H1 (cell line): ENCODE results near the gene ASPG. TPM values are rescaled to one million over a fixed set of nuclear protein-coding genes. Genes with fewer than 3 reads are reported as not detected.

Experiments
- CTCF ChIA-PET: fragments of 300-600 bp; sonication (Branson Sonifier 250); formaldehyde crosslinking; loops from one replicate; lab custom pipeline; 2021; ENCODE audit not compliant: partially characterized antibody; lab: Charles Lee
- POLR2A ChIA-PET: fragments of 300-600 bp; sonication (Branson Sonifier 250); formaldehyde crosslinking; loops from one replicate; lab custom pipeline; 2021; ENCODE audit warnings: inconsistent platforms; ENCODE audit not compliant: partially characterized antibody; lab: Charles Lee
- DNase-seq, 2 experiments: peaks; one replicate each; pipeline versions ENCODE4 v3.0.0 to v3.0.0-alpha.2; 2010 to 2022; ENCODE audit warnings: low spot score in 2 of 2, low read depth in 1 of 2, mixed read lengths in 1 of 2
- FAIRE-seq: peaks from 2 replicates; lab custom pipeline; 2011; peaks lifted over from hg19 to GRCh38; lab: Jason Lieb, UNC
- H2AFZ ChIP-seq: 2 replicates; pipeline ENCODE4 v1.8.1; 2012; ENCODE audit warnings: low read length, inconsistent platforms
- H2AK5ac ChIP-seq: 2 replicates; pipeline ENCODE4 v1.6.1; 2013; ENCODE audit warnings: low read depth, low read length
- H2BK120ac ChIP-seq: replicated peaks from 2 replicates; pipeline ENCODE3; 2013; ENCODE audit warnings: low read depth, low read length, inconsistent platforms
- H2BK12ac ChIP-seq: 2 replicates; pipeline ENCODE4 v1.6.1; 2013; ENCODE audit warnings: low read depth, low read length
- H2BK15ac ChIP-seq: 2 replicates; pipeline ENCODE4 v1.6.1; 2013; ENCODE audit warnings: low read length
- H2BK20ac ChIP-seq: 2 replicates; pipeline ENCODE4 v1.6.1; 2013; ENCODE audit warnings: low read length
- H2BK5ac ChIP-seq: 2 replicates; pipeline ENCODE4 v1.6.1; 2013; ENCODE audit warnings: low read depth, low read length
- H3K14ac ChIP-seq: 2 replicates; pipeline ENCODE4 v1.6.1; 2013; ENCODE audit warnings: inconsistent platforms; ENCODE audit not compliant: insufficient read length
- H3K18ac ChIP-seq: 2 replicates; pipeline ENCODE4 v1.6.1; 2013; ENCODE audit warnings: low read length; ENCODE audit errors: extremely low read depth
- H3K23ac ChIP-seq: 2 replicates; pipeline ENCODE4 v1.6.1; 2013; ENCODE audit warnings: inconsistent platforms; ENCODE audit not compliant: insufficient read length
- H3K23me2 ChIP-seq: 2 replicates; pipeline ENCODE4 v1.6.1; 2013; ENCODE audit warnings: low read depth, low read length
- H3K27ac ChIP-seq: 2 replicates; pipeline ENCODE4 v1.6.1; 2011; ENCODE audit warnings: low read depth, low read length, inconsistent platforms
- H3K27me3 ChIP-seq, 4 experiments: replicated peaks in 1 of 4; 1 replicate in 1 of 4; 2 replicates in 3 of 4; pipeline versions ENCODE4 v1.6.1 to v1.8.1; 2011 to 2013; ENCODE audit warnings: low read length in 3 of 4, mild to moderate bottlenecking in 3 of 4, inconsistent platforms in 2 of 4, mixed read lengths in 2 of 4, moderate library complexity in 1 of 4; ENCODE audit not compliant: control insufficient read depth in 3 of 4, insufficient read depth in 3 of 4; ENCODE audit errors: extremely low read depth in 1 of 4
- H3K36me3 ChIP-seq, 4 experiments: 2 replicates each; pipeline versions ENCODE4 v1.6.1 to v1.8.1; 2011 to 2013; ENCODE audit warnings: mild to moderate bottlenecking in 4 of 4, low read length in 3 of 4, moderate library complexity in 2 of 4, control low read depth in 1 of 4, inconsistent platforms in 1 of 4; ENCODE audit not compliant: insufficient read depth in 4 of 4, control insufficient read depth in 2 of 4
- H3K4ac ChIP-seq: replicated peaks from 2 replicates; pipeline ENCODE3; 2013; ENCODE audit warnings: low read length, low read depth, mixed read lengths, inconsistent platforms; ENCODE audit not compliant: insufficient read length
- H3K4me1 ChIP-seq, 4 experiments: replicated peaks in 1 of 4; 1 replicate in 1 of 4; 2 replicates in 3 of 4; pipeline versions ENCODE4 v1.6.1 to v1.8.1; 2011 to 2013; ENCODE audit warnings: low read length in 3 of 4, inconsistent platforms in 2 of 4, mixed read lengths in 1 of 4; ENCODE audit not compliant: insufficient read depth in 4 of 4, control insufficient read depth in 3 of 4
- H3K4me2 ChIP-seq, 2 experiments: 2 replicates each; pipeline versions ENCODE4 v1.6.1 to v1.8.1; 2011 to 2013; ENCODE audit warnings: low read depth in 2 of 2, low read length in 2 of 2, control low read depth in 1 of 2, inconsistent platforms in 1 of 2, mild to moderate bottlenecking in 1 of 2; ENCODE audit not compliant: insufficient read depth in 1 of 2
- H3K4me3 ChIP-seq, 4 experiments: fragments of 200-600, 300-600 bp in 1 of 4; sonication (generic), shearing (Covaris generic), sonication (Bioruptor Twin) in 1 of 4; 2 replicates each; pipeline versions ENCODE4 v1.5.1 to v1.8.1; 2011 to 2016; ENCODE audit warnings: low read length in 4 of 4, low read depth in 3 of 4, control low read depth in 2 of 4, inconsistent platforms in 2 of 4, mild to moderate bottlenecking in 2 of 4, mixed read lengths in 1 of 4, moderate library complexity in 1 of 4; ENCODE audit not compliant: insufficient read depth in 2 of 4; ENCODE audit errors: extremely low read depth in 1 of 4
- H3K56ac ChIP-seq: replicated peaks from 2 replicates; pipeline ENCODE3; 2013; ENCODE audit warnings: low read depth, mild to moderate bottlenecking, mixed read lengths, low read length, inconsistent platforms; ENCODE audit not compliant: insufficient read length
- H3K79me1 ChIP-seq: 2 replicates; pipeline ENCODE4 v1.6.1; 2013; ENCODE audit warnings: low read depth, low read length, control low read depth
- H3K79me2 ChIP-seq, 2 experiments: 2 replicates each; pipeline versions ENCODE4 v1.6.1 to v1.8.1; 2012 to 2013; ENCODE audit warnings: low read length in 2 of 2, mild to moderate bottlenecking in 2 of 2, inconsistent platforms in 1 of 2; ENCODE audit not compliant: insufficient read depth in 2 of 2, control insufficient read depth in 1 of 2
- H3K9ac ChIP-seq, 4 experiments: replicated peaks in 1 of 4; 1 replicate in 1 of 4; 2 replicates in 3 of 4; pipeline versions ENCODE4 v1.6.1 to v1.8.1; 2011 to 2013; ENCODE audit warnings: low read depth in 3 of 4, low read length in 3 of 4, control low read depth in 2 of 4, mild to moderate bottlenecking in 2 of 4, moderate library complexity in 2 of 4, inconsistent platforms in 1 of 4; ENCODE audit errors: extremely low read depth in 1 of 4
- H3K9me3 ChIP-seq, 2 experiments: 2 replicates each; pipeline versions ENCODE4 v1.6.1 to v1.8.1; 2012 to 2013; ENCODE audit warnings: mild to moderate bottlenecking in 2 of 2, moderate library complexity in 2 of 2, control low read depth in 1 of 2, inconsistent platforms in 1 of 2, low read depth in 1 of 2, low read length in 1 of 2, mixed read lengths in 1 of 2; ENCODE audit not compliant: insufficient read depth in 2 of 2
- H4K20me1 ChIP-seq, 2 experiments: replicated peaks in 1 of 2; 2 replicates each; pipeline versions ENCODE3 to v1.8.1; 2011 to 2013; ENCODE audit warnings: inconsistent platforms in 2 of 2, low read length in 2 of 2, mild to moderate bottlenecking in 1 of 2; ENCODE audit not compliant: insufficient read depth in 2 of 2, control insufficient read depth in 1 of 2
- H4K5ac ChIP-seq: 2 replicates; pipeline ENCODE4 v1.6.1; 2013; ENCODE audit warnings: low read length, low read depth, mixed read lengths, inconsistent platforms; ENCODE audit not compliant: insufficient read length
- H4K8ac ChIP-seq: 2 replicates; pipeline ENCODE4 v1.8.0; 2013; ENCODE audit warnings: mild to moderate bottlenecking, moderate library complexity, low read length, inconsistent platforms; ENCODE audit not compliant: insufficient read depth; ENCODE audit errors: extremely low read depth
- H4K91ac ChIP-seq: replicated peaks from 2 replicates; pipeline ENCODE3; 2013; ENCODE audit warnings: low read length, mixed read lengths, inconsistent platforms; ENCODE audit not compliant: insufficient read length
- CBX8 ChIP-seq: fragments of 300-800, 300-1000 bp; sonication (generic); IDR thresholded peaks from 2 replicates; pipeline ENCODE4 v1.7.1; 2016; ENCODE audit warnings: low read depth, low read length, borderline replicate concordance
- CHD1 ChIP-seq: IDR thresholded peaks from 2 replicates; pipeline ENCODE4 v1.6.1; 2012; ENCODE audit warnings: low read depth, low read length, improper control_type of control experiment
- JUND ChIP-seq: IDR thresholded peaks from 2 replicates; pipeline ENCODE4 v1.6.1; 2011; ENCODE audit warnings: mild to moderate bottlenecking, improper control_type of control experiment, low read length
- NANOG ChIP-seq: IDR thresholded peaks from 2 replicates; pipeline ENCODE4 v1.6.1; 2011; ENCODE audit warnings: low read length, low read depth, mild to moderate bottlenecking, inconsistent platforms; ENCODE audit not compliant: insufficient read depth, poor library complexity, severe bottlenecking
- WGBS, 2 experiments: shearing (Covaris generic) in 1 of 2; methylation state at CpG; one replicate each; pipeline versions ENCODE4 v1.1.6 to v1.1.7; 2013 to 2015; ENCODE audit warnings: low lambda C conversion rate in 2 of 2, mixed read lengths in 2 of 2, inconsistent platforms in 1 of 2, low coverage in 1 of 2, missing lambda C conversion rate in 1 of 2; ENCODE audit not compliant: insufficient replicate concordance in 2 of 2, insufficient coverage in 1 of 2, insufficient read length in 1 of 2; ENCODE audit errors: extremely low coverage in 1 of 2, missing lambda C conversion rate in 1 of 2; 5-methylcytosine and 5-hydroxymethylcytosine counted together
- polyA plus RNA-seq, 7 experiments: library from polyadenylated mRNA; depleted of rRNA in 3 of 7; stranded (reverse) in 5 of 7; unstranded in 2 of 7; fragments of >200 nt in 5 of 7; fragments of 200-250 nt in 2 of 7; gene quantifications; 1 replicate in 5 of 7; 2 replicates in 1 of 7; 4 replicates in 1 of 7; pipeline versions ENCODE4 v1.2.1 to v1.2.3, GENCODE V29; 2011 to 2013; ENCODE audit warnings: missing spikeins in 2 of 7, mixed read lengths in 2 of 7
- total RNA-seq: library from RNA; stranded (reverse); fragmentation: NEBNext Ultra II Directional; extraction: Animal tissue kit (Norgen Biotek cat#: 25700); gene quantifications from 2 replicates; pipeline ENCODE4 v1.2.1, GENCODE V29; 2021

The ASPG gene
- total and polyA plus RNA-seq, 2 of the 8 experiments (the other 6 are each of a cell fraction or from before 2014, with no cell fraction given), result 0.34 to 0.59 TPM

GRCh38 chr14:104164041-104164440, 78.5 kb downstream of the ASPG start:
- H3K23me2 ChIP-seq, result no peaks in the 10 kb centered on the region; the same call in 1 of the 2 replicates
- H3K4me2 ChIP-seq, result no peak overlapping the region
- FAIRE-seq, result no peak
- H3K27me3 ChIP-seq, result no peaks in the 10 kb centered on the region
- H2BK12ac ChIP-seq, result no peak overlapping the region
- ChIA-PET CTCF (interaction anchor here (0.8 kb wide), 1 partner anchor 61 kb away, joined by 3 read pairs; no protein-coding TSS in a partner anchor), POLR2A (no interaction called here)
- H3K4ac ChIP-seq, result no peak overlapping the region
- H3K36me3 ChIP-seq, result peaks cover 0 to 3% (median 0%) of the 10 kb centered on the region in 4 experiments; a peak in 1 of 8 replicates
- no peak overlapping the region for H2AFZ ChIP-seq
- no peak overlapping the region for H4K91ac ChIP-seq
- no peak for DNase-seq
- no peak overlapping the region for H3K23ac ChIP-seq
- peaks cover 10% of the 10 kb centered on the region for H3K79me1 ChIP-seq
- no peak overlapping the region for H3K14ac ChIP-seq
- no peak overlapping the region for H3K9ac ChIP-seq
- H3K4me1 ChIP-seq, result peaks cover 0 to 9% (median 5%) of the 10 kb centered on the region in 4 experiments; a peak in 6 of 7 replicates
- no peak overlapping the region for H3K18ac ChIP-seq
- H2BK15ac ChIP-seq, result no peak overlapping the region
- H2BK120ac ChIP-seq, result no peak overlapping the region
- peaks cover 0 to 20% of the 10 kb centered on the region in 2 experiments for H4K20me1 ChIP-seq
- no peak overlapping the region for H3K56ac ChIP-seq
- H2BK5ac ChIP-seq, result no peak overlapping the region
- WGBS, 2 experiments, result 79% methylated on average over 10 of the region's 23 CpGs; no CpG with 5 or more reads in 1 of the 2 experiments
- H3K27ac ChIP-seq, result no peak overlapping the region
- no peak overlapping the region for H2AK5ac ChIP-seq
- H3K4me3 ChIP-seq, result no peak overlapping the region
- no peak overlapping the region for H2BK20ac ChIP-seq
- H4K5ac ChIP-seq, result no peak overlapping the region
- no peak overlapping the region for H4K8ac ChIP-seq
- H3K9me3 ChIP-seq, result no peaks in the 10 kb centered on the region
- peaks cover 0 to 6% of the 10 kb centered on the region in 2 experiments; a peak in 2 of 4 replicates for H3K79me2 ChIP-seq
- TF ChIP-seq NANOG (no peak), CHD1 (no peak), CBX8 (no peak), JUND (no peak)
